Subcutaneous adipose tissue (tissue), 4 donors: ENCODE data around the gene IL36G. TPM values are rescaled to one million over a fixed set of nuclear protein-coding genes. Genes with fewer than 3 reads are reported as not detected.

Source experiments
- total RNA-seq, 4 donors: library from RNA; depleted of rRNA; stranded (reverse); fragments of >200 nt; gene quantifications; one replicate each; pipeline ENCODE4 v1.1.0, GENCODE V29; 2016
- TF ChIP-seq, protein P1 (sequence below): fragments of 450-650 bp; IDR thresholded peaks from one replicate; pipeline ENCODE4 v1.5.1; 2016; ENCODE audit warnings: low read depth, mild to moderate bottlenecking, control low read depth, antibody characterized with exemption, moderate library complexity

IL36G gene
- total RNA-seq, 4 donors from 2014 or later, result not detected

DNA sequence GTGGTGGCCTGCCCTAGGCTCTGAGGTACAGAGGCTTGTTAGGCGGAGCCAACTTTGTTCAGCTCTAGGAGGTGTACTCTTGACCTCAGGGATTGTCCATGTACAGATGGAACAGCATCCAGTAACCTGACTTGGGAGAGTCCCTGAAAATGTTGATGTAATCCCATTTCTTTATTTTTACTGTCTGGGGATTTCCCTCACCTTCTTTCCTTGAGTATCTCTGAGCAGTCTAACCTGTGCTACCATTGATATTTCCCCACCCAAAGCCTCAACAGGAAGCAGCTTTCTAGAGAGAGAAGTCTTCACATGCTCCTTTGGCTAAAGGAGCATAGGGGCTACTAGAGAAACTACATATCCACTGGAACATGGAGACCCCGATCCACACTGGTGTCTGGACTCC is 37.8 kb downstream of the IL36G start:
- TF ChIP-seq, protein P1, sequence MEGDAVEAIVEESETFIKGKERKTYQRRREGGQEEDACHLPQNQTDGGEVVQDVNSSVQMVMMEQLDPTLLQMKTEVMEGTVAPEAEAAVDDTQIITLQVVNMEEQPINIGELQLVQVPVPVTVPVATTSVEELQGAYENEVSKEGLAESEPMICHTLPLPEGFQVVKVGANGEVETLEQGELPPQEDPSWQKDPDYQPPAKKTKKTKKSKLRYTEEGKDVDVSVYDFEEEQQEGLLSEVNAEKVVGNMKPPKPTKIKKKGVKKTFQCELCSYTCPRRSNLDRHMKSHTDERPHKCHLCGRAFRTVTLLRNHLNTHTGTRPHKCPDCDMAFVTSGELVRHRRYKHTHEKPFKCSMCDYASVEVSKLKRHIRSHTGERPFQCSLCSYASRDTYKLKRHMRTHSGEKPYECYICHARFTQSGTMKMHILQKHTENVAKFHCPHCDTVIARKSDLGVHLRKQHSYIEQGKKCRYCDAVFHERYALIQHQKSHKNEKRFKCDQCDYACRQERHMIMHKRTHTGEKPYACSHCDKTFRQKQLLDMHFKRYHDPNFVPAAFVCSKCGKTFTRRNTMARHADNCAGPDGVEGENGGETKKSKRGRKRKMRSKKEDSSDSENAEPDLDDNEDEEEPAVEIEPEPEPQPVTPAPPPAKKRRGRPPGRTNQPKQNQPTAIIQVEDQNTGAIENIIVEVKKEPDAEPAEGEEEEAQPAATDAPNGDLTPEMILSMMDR, result no peak

GRCh38 chr2:113018509-113018908 is 40.7 kb downstream of the IL36G start:
- TF ChIP-seq, protein P1, result no peak

GRCh38 chr2:113021312-113021711 is 43.5 kb downstream of the IL36G start:
- TF ChIP-seq, protein P1, result no peak

GRCh38 chr2:113024764-113025163 is 47.0 kb downstream of the IL36G start:
- TF ChIP-seq, protein P1, result no peak

- TF ChIP-seq, protein P1, result no peak
Observed at GRCh38 chr2:113025737-113026136, 47.9 kb downstream of the IL36G start.

GRCh38 chr2:113027691-113028090 is 49.9 kb downstream of the IL36G start:
- TF ChIP-seq, protein P1, result no peak

DNA sequence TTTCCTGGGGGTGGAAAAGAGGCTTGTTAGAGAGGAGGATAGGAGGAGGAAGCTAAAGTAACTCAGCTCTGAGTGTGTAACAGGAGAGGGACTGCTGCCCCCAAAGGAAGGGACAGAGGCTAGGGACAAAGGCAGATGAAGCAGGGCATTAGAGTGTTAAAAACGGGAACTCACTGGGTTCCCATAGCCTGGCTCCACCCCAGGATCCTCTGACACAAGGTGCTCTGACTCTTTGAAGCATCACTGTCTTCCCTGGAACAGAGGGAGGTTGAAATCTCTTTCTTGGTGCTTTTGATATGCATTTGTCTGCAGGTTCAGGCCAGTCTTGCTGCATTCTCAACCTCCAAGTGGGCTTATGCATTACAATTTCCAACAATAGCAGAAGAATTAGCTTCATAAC is 50.3 kb downstream of the IL36G start:
- TF ChIP-seq, protein P1, result no peak
